Astrocyte (in vitro differentiated cells and primary cell): Measurements from ENCODE around the gene KCNC4.

Source experiments
- CTCF ChIP-seq: IDR thresholded peaks from 2 replicates; pipeline ENCODE4 v1.5.1; 2011; ENCODE audit warnings: low read depth, mild to moderate bottlenecking, inconsistent platforms, low read length, moderate library complexity; ENCODE audit not compliant: insufficient read depth
- EZH2 ChIP-seq: IDR thresholded peaks from 2 replicates; pipeline ENCODE4 v1.6.1; 2012; ENCODE audit warnings: mild to moderate bottlenecking, low read length, inconsistent platforms; ENCODE audit not compliant: insufficient read depth

- TF ChIP-seq CTCF: no peak
- no peak for TF ChIP-seq EZH2
These were observed 20.5 kb downstream of the KCNC4 start for GRCh38 chr1:110230381-110231199.
